ENCODE data around the gene CLCN2. TPM values are rescaled to one million over a fixed set of nuclear protein-coding genes. Genes with fewer than 3 reads are reported as not detected.

The CLCN2 gene
- total RNA-seq, 4 donors from 2014 or later: 13.7 to 246 (median 73.1) TPM

- Histone ChIP-seq H3K4me1 (peaks cover 12 to 28% (median 24%) of the 10 kb centered on the region in 4 donors), H3K9me3 (no peaks in the 10 kb centered on the region), H3K36me3 (peaks cover 0 to 41% (median 16%) of the 10 kb centered on the region in 4 donors), H3K27ac (peak overlapping the region; percentile 94 to 99 (median 97)), H3K4me3 (no peak overlapping the region), H3K27me3 (no peaks in the 10 kb centered on the region)
- WGBS, 2 donors (ENCODE audit: low coverage in 1 of 2): 84% methylated on average over 15 of the region's 15 CpGs; no CpG with 5 or more reads in 1 of the 2 donors
- no peak for DNase-seq
- in situ Hi-C loops (cut with MboI; ENCODE audit: low pct_ligation_motif_present in 1 of 4, low pct_unique_long_range_greater_than_20kb in 1 of 4, low sequenced_read_pairs in 3 of 4): no loop called here
- no peak for TF ChIP-seq POLR2A (IDR thresholded peaks at IDR 0.05)
- no peak for TF ChIP-seq EP300 (IDR thresholded peaks at IDR 0.05; ENCODE audit: low read depth)
- TF ChIP-seq CTCF (IDR thresholded peaks at IDR 0.05): no peak
- no peak for TF ChIP-seq POLR2AphosphoS5 (IDR thresholded peaks at IDR 0.05)
- intact Hi-C loops (cut with DNase I; ENCODE audit: low total_unique reads): no loop called here
Measured at GRCh38 chr3:184334470-184335158, 26.8 kb downstream of the CLCN2 start.

GRCh38 chr3:184333700-184334099 lies 27.7 kb downstream of the CLCN2 start:
- WGBS, 2 donors (ENCODE audit: low coverage in 1 of 2): 76 to 82% methylated on average over 3 of the region's 3 CpGs
- TF ChIP-seq POLR2A (IDR thresholded peaks at IDR 0.05) (no peak), CTCF (IDR thresholded peaks at IDR 0.05) (no peak), POLR2AphosphoS5 (IDR thresholded peaks at IDR 0.05) (no peak), EP300 (IDR thresholded peaks at IDR 0.05; ENCODE audit: low read depth) (no peak)
- intact Hi-C loops (cut with DNase I; ENCODE audit: low total_unique reads): no loop called here
- peak overlapping the region in 1 of 4 donors; percentile 97 for H3K27ac ChIP-seq
- H3K27me3 ChIP-seq: no peaks in the 10 kb centered on the region
- in situ Hi-C loops (cut with MboI; ENCODE audit: low pct_ligation_motif_present in 1 of 4, low pct_unique_long_range_greater_than_20kb in 1 of 4, low sequenced_read_pairs in 3 of 4): no loop called here
- H3K4me3 ChIP-seq: no peak overlapping the region
- H3K36me3 ChIP-seq: peaks cover 0 to 50% (median 20%) of the 10 kb centered on the region in 4 donors
- DNase-seq: no peak
- H3K9me3 ChIP-seq: no peaks in the 10 kb centered on the region
- H3K4me1 ChIP-seq: peaks cover 8 to 22% (median 19%) of the 10 kb centered on the region in 4 donors

GRCh38 chr3:184333190-184333589 lies 28.2 kb downstream of the CLCN2 start:
- Histone ChIP-seq H3K27me3 (no peaks in the 10 kb centered on the region), H3K4me3 (no peak overlapping the region), H3K9me3 (no peaks in the 10 kb centered on the region), H3K36me3 (peaks cover 0 to 55% (median 23%) of the 10 kb centered on the region in 4 donors), H3K4me1 (peaks cover 8 to 20% (median 15%) of the 10 kb centered on the region in 4 donors), H3K27ac (peak overlapping the region in 1 of 4 donors; percentile 13)
- 88 to 90% methylated on average over 6 of the region's 6 CpGs for WGBS, 2 donors (ENCODE audit: low coverage in 1 of 2)
- TF ChIP-seq POLR2A (IDR thresholded peaks at IDR 0.05): no peak
- DNase-seq: no peak
- intact Hi-C loops (cut with DNase I; ENCODE audit: low total_unique reads) (no loop called here), in situ Hi-C loops (cut with MboI; ENCODE audit: low pct_ligation_motif_present in 1 of 4, low pct_unique_long_range_greater_than_20kb in 1 of 4, low sequenced_read_pairs in 3 of 4) (no loop called here)

DNA sequence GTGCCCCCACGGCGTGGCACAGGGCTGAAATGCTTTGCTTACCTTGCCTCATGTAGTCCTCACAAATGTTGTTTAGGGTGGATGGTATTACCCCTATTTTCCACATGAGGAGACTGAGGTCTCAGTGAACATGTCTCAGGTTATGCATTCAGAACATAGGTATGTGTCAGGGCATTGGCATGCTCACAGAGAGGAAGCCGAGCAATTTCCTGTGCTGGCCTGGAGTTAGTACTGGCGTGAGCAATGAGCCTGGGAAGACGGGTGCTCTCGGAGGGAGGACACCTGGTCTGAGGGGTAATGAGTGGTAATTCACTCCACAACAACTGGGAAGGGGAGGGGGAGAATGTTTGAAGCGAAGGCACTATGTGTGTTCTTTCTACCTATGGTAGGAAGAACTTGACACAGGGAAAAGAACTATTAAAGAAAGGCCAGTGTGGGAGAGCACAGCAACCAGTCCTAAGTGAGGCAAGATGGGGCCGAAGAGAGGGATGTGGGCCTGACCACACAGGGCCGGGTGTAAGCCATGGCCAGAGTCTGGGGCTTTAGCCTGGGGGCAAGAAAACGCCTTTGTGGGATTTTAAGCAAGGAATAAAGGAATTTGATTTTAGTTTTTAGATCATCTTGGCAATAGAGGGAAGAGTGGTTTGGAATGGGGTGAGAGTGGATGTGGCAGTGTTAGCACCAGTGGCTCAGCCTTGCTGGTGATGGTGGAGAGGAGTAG lies 28.9 kb downstream of the CLCN2 start:
- intact Hi-C loops (cut with DNase I; ENCODE audit: low total_unique reads): no loop called here
- peak overlapping the region in 1 of 4 donors; percentile 13 for H3K27ac ChIP-seq
- WGBS, 2 donors (ENCODE audit: low coverage in 1 of 2): 80 to 89% methylated on average over 9 to 10 of the region's 10 CpGs
- DNase-seq: no peak
- H3K4me1 ChIP-seq: peaks cover 8 to 13% (median 10%) of the 10 kb centered on the region in 4 donors
- TF ChIP-seq POLR2AphosphoS5 (IDR thresholded peaks at IDR 0.05): peak in 1 of 3 donors; percentile 16
- no peak for TF ChIP-seq EP300 (IDR thresholded peaks at IDR 0.05; ENCODE audit: low read depth)
- no peaks in the 10 kb centered on the region for H3K9me3 ChIP-seq
- H3K36me3 ChIP-seq: peaks cover 0 to 62% (median 26%) of the 10 kb centered on the region in 4 donors
- no peak overlapping the region for H3K4me3 ChIP-seq
- H3K27me3 ChIP-seq: no peaks in the 10 kb centered on the region
- in situ Hi-C loops (cut with MboI; ENCODE audit: low pct_ligation_motif_present in 1 of 4, low pct_unique_long_range_greater_than_20kb in 1 of 4, low sequenced_read_pairs in 3 of 4): no loop called here

DNA sequence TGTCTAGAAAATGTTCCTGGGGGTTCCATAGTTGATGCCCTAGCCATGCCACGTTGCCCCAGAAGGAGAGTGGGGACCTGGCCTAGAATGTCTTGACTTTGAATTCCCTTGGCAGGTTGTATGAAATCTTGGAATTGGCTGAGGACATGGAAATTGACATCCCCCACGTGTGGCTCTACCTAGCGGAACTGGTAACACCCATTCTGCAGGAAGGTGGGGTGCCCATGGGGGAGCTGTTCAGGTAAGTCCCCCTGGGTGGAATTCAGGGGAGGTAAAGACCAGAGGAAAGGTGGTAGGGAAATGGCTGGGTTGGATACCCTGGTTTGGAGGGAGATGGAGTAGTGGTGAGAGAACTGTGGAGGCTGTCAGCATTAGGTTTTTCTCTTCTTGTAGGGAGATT lies 32.9 kb downstream of the CLCN2 start:
- Histone ChIP-seq H3K4me3 (no peak overlapping the region), H3K36me3 (peaks cover 0 to 95% (median 45%) of the 10 kb centered on the region in 4 donors), H3K4me1 (no peaks in the 10 kb centered on the region), H3K27ac (no peak overlapping the region), H3K27me3 (no peaks in the 10 kb centered on the region), H3K9me3 (no peaks in the 10 kb centered on the region)
- 39 to 80% methylated on average over 2 to 3 of the region's 3 CpGs for WGBS, 2 donors (ENCODE audit: low coverage in 1 of 2)
- TF ChIP-seq EP300 (IDR thresholded peaks at IDR 0.05; ENCODE audit: low read depth) (no peak), POLR2A (IDR thresholded peaks at IDR 0.05) (no peak), CTCF (IDR thresholded peaks at IDR 0.05) (no peak), POLR2AphosphoS5 (IDR thresholded peaks at IDR 0.05) (no peak)
- no peak for DNase-seq
- in situ Hi-C loops (cut with MboI; ENCODE audit: low pct_ligation_motif_present in 1 of 4, low pct_unique_long_range_greater_than_20kb in 1 of 4, low sequenced_read_pairs in 3 of 4) (no loop called here), intact Hi-C loops (cut with DNase I; ENCODE audit: low total_unique reads) (no loop called here)
